Retinal pigment epithelial cell (primary cell): ENCODE results near the gene PPARA.

ENCODE experiments used
- DNase-seq: peaks from one replicate; pipeline ENCODE4 v3.0.0-alpha.2; 2010; ENCODE audit warnings: low read depth
- H3K4me3 ChIP-seq: 2 replicates; pipeline ENCODE4 v1.5.1; 2011; ENCODE audit warnings: mild to moderate bottlenecking, low read length, control low read depth, moderate library complexity
- CTCF ChIP-seq: conservative IDR thresholded peaks from 2 replicates; pipeline ENCODE4 v1.5.1; 2011; ENCODE audit warnings: low read depth, low read length, control low read depth, inconsistent platforms

The PPARA gene

GRCh38 chr22:46104881-46105493 is 45.3 kb upstream of the PPARA start:
- no peak overlapping the region for H3K4me3 ChIP-seq
- TF ChIP-seq CTCF: no peak
- no peak for DNase-seq

DNA sequence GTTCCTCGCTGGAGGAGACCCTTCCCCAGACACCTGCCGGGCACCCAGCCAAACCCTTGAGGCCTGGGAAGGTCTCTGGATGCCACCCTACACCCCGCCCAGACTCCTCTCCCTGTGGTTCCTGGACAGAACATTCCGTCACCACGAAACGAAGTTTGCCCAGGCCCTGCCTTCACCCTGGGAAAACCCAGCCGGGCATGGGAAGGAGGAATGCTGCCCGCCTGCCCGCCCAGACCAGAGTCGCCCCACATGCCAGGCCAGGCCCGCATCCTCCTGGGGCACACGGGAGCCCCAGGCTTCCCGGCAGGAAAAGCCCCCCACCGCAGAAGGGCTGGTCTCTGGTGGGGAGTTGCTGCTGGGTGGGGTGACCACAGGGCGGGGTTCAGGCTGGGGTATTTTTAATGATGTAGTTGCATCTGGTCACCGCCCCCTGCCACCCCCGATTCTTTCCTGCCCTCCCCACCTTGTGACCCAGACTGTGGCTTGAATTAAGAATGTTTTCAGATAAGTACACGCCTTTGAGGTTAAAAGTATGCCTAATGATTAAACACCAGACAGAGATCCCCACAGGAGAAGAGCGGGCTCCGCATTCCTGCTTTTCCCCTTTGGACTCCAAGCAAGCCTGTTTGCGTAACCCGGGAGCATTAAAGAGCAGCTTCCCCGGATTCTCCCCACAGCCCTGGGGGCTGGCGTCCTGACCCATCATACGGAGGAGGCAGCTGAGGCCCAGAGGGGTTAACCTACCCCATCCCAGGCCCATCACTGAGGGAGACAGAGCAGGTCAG is 44.6 kb upstream of the PPARA start:
- no peak for TF ChIP-seq CTCF
- DNase-seq: no peak

DNA sequence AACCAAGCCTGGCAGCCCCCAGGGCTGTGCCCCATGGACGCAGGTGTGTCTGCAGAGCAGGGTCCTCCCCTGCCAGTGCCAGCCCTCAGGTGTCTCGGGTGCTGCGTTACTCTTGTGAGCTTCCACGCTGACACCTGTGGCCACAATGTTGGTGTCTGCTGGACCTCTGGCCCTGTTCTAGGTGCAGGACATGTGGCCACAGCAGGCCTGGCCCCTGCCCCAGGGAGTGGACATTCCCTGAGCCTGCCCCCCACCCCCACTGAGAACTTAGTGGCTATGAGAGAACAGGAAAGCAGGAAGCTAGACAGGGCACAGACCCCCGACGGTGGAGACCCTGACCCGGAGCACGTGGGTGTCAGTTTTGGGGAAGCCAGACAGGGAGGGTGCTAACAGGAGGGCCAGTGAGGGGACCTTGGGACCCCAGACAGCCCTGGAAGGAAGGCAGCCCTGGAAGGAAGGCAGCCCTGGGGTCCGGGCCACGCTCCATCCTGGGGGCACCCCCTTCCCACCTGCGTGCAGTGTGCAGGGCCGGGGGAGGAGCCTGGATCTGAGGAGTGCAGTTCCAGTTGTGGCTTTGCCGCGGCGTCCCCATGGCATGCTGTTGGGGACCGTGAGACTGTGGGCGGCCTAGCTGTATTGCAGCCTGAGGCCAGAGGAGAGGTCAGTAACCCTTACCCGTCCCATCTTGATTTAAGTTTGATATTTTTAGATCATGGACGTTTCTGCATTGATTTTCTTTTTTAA is 43.9 kb upstream of the PPARA start:
- TF ChIP-seq CTCF: no peak

More for the DNA sequence above, 44.6 kb upstream of the PPARA start:
- H3K4me3 ChIP-seq: no peak overlapping the region

GRCh38 chr22:46107089-46107664 is 43.1 kb upstream of the PPARA start:
- H3K4me3 ChIP-seq: no peak overlapping the region
- DNase-seq: no peak
- no peak for TF ChIP-seq CTCF

More for the DNA sequence above, 43.9 kb upstream of the PPARA start:
- no peak for DNase-seq
- H3K4me3 ChIP-seq: no peak overlapping the region

DNA sequence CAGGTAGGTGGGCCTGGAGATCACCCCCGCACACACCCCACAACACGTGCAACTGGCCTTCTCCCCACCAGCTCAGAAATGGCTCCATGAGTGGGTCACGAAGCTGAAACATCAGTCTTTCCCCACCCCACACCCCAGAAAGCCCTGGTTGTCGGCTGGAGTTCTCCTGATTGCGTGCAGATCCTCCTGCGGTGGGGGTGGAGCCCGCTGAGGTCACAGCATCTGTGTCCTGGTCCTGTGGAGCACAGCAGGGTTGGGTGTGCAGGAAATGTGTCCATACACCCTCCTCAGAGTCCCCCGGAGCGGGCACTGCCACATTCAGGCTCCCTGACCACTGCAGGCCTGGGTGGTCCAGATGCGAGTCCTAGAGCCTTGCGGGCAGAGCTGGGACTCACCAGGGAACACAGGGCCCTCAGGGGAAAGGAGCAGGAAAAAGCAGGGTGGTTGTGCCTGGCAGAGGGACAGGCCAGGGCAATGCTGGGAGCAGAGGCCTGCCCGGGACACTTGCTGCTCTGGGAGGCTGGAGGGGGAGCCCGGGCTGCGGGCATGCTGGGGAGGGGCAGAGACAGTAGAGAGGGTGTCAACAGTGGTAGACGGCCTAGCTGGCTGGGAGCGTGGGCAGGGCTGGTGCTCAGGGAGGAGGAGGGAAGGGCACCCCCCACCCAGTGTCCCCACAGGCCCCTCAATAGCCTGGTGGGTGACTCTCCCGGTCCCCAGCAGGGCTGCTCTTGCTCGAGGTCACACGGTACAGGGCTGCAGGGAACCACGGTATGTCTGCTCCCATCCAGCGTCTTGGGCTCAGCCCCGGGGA is 42.4 kb upstream of the PPARA start:
- no peak for DNase-seq
- no peak for TF ChIP-seq CTCF
- H3K4me3 ChIP-seq: no peak overlapping the region
